Calu3 (cell line): ENCODE measurements around the gene H1-8. TPM values are rescaled to one million over a fixed set of nuclear protein-coding genes. Genes with fewer than 3 reads are reported as not detected.

Experiments
- BruUV-seq: library from RNA; stranded (reverse); fragments of 400-500 nt; replicated peaks from 2 replicates; lab custom pipeline; 2021; lab: Mats Ljungman, UMichigan
- CTCF ChIA-PET: fragments of 300-600 bp; sonication (Branson Sonifier 250); formaldehyde crosslinking; loops from one replicate; lab custom pipeline; 2022; ENCODE audit warnings: antibody characterized with exemption; lab: Charles Lee
- DNase-seq: peaks from one replicate; pipeline ENCODE4 v3.0.0; 2022
- H3K27ac Mint-ChIP-seq: one replicate; pipeline ENCODE4 v1.8.0; 2022; ENCODE audit warnings: mixed read lengths; ENCODE audit not compliant: unreplicated experiment
- H3K27me3 Mint-ChIP-seq: one replicate; pipeline ENCODE4 v1.8.0; 2022; ENCODE audit warnings: mixed read lengths; ENCODE audit not compliant: unreplicated experiment
- H3K36me3 Mint-ChIP-seq: one replicate; pipeline ENCODE4 v1.8.0; 2022; ENCODE audit warnings: mild to moderate bottlenecking, moderate library complexity, mixed read lengths; ENCODE audit not compliant: insufficient read depth, unreplicated experiment
- H3K4me1 Mint-ChIP-seq: one replicate; pipeline ENCODE4 v1.8.0; 2022; ENCODE audit warnings: mild to moderate bottlenecking, low read depth, mixed read lengths; ENCODE audit not compliant: unreplicated experiment
- H3K4me3 Mint-ChIP-seq: one replicate; pipeline ENCODE4 v1.8.0; 2022; ENCODE audit warnings: mild to moderate bottlenecking, low read depth, moderate library complexity, mixed read lengths; ENCODE audit not compliant: unreplicated experiment
- H3K9me3 Mint-ChIP-seq: one replicate; pipeline ENCODE4 v1.8.0; 2022; ENCODE audit warnings: low read depth, mixed read lengths; ENCODE audit not compliant: unreplicated experiment
- intact Hi-C: fragments of 100-400 bp; cut with micrococcal nuclease; formaldehyde crosslinking; loops from one replicate; pipeline ENCODE4 v1.10.0; 2022; ENCODE audit not compliant: unreplicated experiment
- total RNA-seq: library from RNA; stranded (reverse); gene quantifications from 2 replicates; pipeline ENCODE4 v1.2.3, GENCODE V29; 2022
- TF ChIP-seq, protein P1 (sequence below): fragments of 200-600 bp; IDR thresholded peaks from one replicate; pipeline ENCODE4 v1.8.0; 2022; ENCODE audit warnings: antibody characterized with exemption; ENCODE audit not compliant: unreplicated experiment

The H1-8 gene
- total RNA-seq, 1 experiment from 2014 or later = not detected

DNA sequence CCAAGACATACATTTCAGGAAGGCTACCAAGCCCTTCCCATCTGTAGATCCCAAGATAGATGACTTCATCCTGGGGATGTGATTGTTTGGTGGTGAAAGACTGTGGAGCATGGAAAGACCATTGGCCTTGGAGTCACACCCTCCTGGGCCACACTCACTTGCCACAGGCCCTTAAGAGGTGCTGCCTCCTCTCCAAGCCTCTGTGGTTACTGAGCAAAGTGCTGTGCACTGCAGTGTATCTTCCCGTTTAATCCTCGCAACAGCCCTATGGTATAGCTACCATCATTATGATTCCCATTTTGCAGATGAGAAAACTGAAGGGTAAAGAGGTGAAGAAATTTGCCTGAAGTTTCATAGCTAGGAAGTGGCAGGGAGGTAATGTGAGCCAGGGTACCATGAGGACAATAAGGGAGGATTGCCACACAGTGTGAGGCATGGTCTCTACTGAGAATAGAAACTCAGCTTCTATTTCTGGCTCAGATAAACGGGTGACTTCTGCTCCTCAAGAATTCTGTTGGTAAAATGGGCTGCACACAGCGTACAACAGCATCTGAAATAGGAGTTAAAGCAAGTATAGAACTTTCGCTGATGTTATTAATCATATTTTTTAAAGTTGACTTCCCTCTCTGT is 38.4 kb upstream of the H1-8 start:
- intact Hi-C loops = no loop called here
- no peaks in the 10 kb centered on the region for H3K27me3 Mint-ChIP-seq
- BruUV-seq = no TSS peak
- CTCF ChIA-PET = interaction anchor here (1.3 kb wide), 1 partner anchor 8 kb away, joined by 3 read pairs; no protein-coding TSS in a partner anchor
- H3K9me3 Mint-ChIP-seq = no peaks in the 10 kb centered on the region
- H3K27ac Mint-ChIP-seq = no peak overlapping the region
- no peak overlapping the region for H3K4me3 Mint-ChIP-seq
- no peaks in the 10 kb centered on the region for H3K4me1 Mint-ChIP-seq
- no peak for DNase-seq
- TF ChIP-seq, protein P1, sequence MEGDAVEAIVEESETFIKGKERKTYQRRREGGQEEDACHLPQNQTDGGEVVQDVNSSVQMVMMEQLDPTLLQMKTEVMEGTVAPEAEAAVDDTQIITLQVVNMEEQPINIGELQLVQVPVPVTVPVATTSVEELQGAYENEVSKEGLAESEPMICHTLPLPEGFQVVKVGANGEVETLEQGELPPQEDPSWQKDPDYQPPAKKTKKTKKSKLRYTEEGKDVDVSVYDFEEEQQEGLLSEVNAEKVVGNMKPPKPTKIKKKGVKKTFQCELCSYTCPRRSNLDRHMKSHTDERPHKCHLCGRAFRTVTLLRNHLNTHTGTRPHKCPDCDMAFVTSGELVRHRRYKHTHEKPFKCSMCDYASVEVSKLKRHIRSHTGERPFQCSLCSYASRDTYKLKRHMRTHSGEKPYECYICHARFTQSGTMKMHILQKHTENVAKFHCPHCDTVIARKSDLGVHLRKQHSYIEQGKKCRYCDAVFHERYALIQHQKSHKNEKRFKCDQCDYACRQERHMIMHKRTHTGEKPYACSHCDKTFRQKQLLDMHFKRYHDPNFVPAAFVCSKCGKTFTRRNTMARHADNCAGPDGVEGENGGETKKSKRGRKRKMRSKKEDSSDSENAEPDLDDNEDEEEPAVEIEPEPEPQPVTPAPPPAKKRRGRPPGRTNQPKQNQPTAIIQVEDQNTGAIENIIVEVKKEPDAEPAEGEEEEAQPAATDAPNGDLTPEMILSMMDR = no peak
- no peaks in the 10 kb centered on the region for H3K36me3 Mint-ChIP-seq

DNA sequence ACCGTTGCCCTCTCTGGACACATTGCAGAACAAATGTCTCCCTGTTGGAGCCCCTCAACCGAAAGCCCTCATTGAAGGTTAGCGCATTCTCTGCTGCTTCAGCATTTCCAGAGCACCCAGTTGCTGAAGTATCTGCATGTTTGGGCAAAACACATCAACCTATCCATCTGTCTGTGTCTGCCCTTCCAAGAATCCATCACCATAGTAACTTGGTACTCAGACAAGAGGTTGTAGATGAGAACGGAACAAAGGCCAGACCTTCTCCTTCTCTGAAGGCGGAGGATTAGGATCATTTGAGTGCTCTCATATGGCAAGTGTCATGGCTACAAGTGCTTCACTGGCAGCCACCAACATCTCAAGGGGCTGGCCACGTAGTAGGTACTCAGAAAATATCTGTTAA is 37.6 kb upstream of the H1-8 start:
- Mint-ChIP-seq H3K36me3 (no peaks in the 10 kb centered on the region), H3K4me3 (no peak overlapping the region), H3K27me3 (no peaks in the 10 kb centered on the region), H3K4me1 (no peaks in the 10 kb centered on the region), H3K9me3 (no peaks in the 10 kb centered on the region), H3K27ac (no peak overlapping the region)
- no peak for DNase-seq
- intact Hi-C loops = no loop called here
- BruUV-seq = no TSS peak
- TF ChIP-seq, protein P1 = no peak
- CTCF ChIA-PET = no interaction called here

DNA sequence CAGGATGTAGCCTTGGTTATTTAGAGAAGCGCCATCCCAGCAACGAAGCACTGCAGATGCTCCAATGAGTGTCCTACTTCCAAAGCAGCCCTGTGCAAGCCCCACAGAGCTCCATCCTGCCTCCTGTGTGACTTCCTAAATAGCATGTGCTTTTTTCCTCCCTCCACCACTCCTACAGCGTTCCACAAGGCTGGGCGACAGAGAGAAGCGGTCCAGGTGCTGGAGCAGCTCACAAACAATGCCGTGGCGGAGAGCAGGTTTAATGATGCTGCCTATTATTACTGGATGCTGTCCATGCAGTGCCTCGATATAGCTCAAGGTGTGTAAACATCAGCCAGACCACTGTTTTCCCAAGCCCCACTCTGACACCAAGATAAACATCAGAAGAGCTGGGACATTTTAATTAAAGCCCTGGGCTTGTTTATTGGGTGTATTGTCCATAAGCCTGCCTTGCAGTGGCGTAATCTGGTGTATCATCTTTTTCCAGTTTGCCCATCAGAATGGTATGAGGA is 36.7 kb upstream of the H1-8 start:
- intact Hi-C loops = no loop called here
- no TSS peak for BruUV-seq
- H3K27ac Mint-ChIP-seq = no peak overlapping the region
- H3K4me1 Mint-ChIP-seq = no peaks in the 10 kb centered on the region
- TF ChIP-seq, protein P1 = no peak
- H3K27me3 Mint-ChIP-seq = no peaks in the 10 kb centered on the region
- no peaks in the 10 kb centered on the region for H3K9me3 Mint-ChIP-seq
- DNase-seq = no peak
- CTCF ChIA-PET = no interaction called here
- no peaks in the 10 kb centered on the region for H3K36me3 Mint-ChIP-seq
- no peak overlapping the region for H3K4me3 Mint-ChIP-seq

DNA sequence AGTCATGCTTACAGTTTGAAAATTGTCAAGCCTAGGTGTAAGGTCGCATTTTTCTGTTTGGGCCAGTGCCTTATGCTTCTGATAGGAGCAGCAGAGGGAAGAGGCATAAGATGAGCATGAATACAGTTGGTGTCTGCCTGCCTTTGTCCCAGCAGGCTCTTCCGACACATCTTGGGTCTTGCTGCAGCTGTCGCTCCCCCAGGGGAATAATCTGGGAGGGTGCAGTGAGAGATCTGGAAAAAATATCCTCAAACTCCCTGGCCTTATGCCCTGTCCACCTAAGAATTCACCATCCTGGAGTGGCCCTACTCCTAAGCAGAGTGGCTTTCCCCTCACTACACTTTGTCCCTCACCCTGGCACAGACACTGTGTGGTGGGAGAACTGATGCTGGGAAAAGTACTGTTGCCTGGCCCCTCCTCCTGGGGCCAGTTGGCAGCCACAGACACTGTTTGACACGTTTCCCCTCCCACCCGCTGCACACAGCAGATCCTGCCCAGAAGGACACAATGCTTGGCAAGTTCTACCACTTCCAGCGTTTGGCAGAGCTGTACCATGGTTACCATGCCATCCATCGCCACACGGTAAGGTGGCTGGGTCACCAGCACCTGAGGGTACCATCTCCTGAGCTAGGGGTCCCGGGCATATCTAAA is 35.7 kb upstream of the H1-8 start:
- no peak overlapping the region for H3K27ac Mint-ChIP-seq
- BruUV-seq = no TSS peak
- no peak overlapping the region for H3K4me3 Mint-ChIP-seq
- intact Hi-C loops = no loop called here
- no peaks in the 10 kb centered on the region for H3K9me3 Mint-ChIP-seq
- no peak for DNase-seq
- CTCF ChIA-PET = no interaction called here
- no peaks in the 10 kb centered on the region for H3K4me1 Mint-ChIP-seq
- H3K27me3 Mint-ChIP-seq = no peaks in the 10 kb centered on the region
- TF ChIP-seq, protein P1 = no peak
- no peaks in the 10 kb centered on the region for H3K36me3 Mint-ChIP-seq
